Activated T-helper 17 cell treated with anti-CD3 and anti-CD28 coated beads, Interleukin-2, amount 50 U/mL, for 72 hours (primary cell): Measurements from ENCODE around the gene PDE4D. TPM values are rescaled to one million over a fixed set of nuclear protein-coding genes. Genes with fewer than 3 reads are reported as not detected.

ENCODE experiments used
- ATAC-seq: fragments of 150-1000 bp; cut with Tn5 transposase; replicated peaks from 2 replicates; pipeline ENCODE4 v1.10.0; 2021; ENCODE audit warnings: mild to moderate bottlenecking, moderate library complexity
- H3K27ac Mint-ChIP-seq: one replicate; pipeline ENCODE4 v1.8.0; 2022; ENCODE audit warnings: mixed read lengths
- H3K27me3 Mint-ChIP-seq: one replicate; pipeline ENCODE4 v1.8.0; 2022; ENCODE audit warnings: mixed read lengths
- H3K36me3 Mint-ChIP-seq: one replicate; pipeline ENCODE4 v1.8.0; 2022; ENCODE audit warnings: low read depth, mild to moderate bottlenecking, mixed read lengths
- H3K4me1 Mint-ChIP-seq: one replicate; pipeline ENCODE4 v1.8.0; 2022; ENCODE audit warnings: mixed read lengths
- H3K4me3 Mint-ChIP-seq: one replicate; pipeline ENCODE4 v1.8.0; 2022; ENCODE audit warnings: mild to moderate bottlenecking, mixed read lengths
- H3K9me3 Mint-ChIP-seq: one replicate; pipeline ENCODE4 v1.8.0; 2022; ENCODE audit warnings: mixed read lengths
- total RNA-seq, 2 donors: library from RNA; stranded (reverse); gene quantifications; one replicate each; pipeline ENCODE4 v1.2.3, GENCODE V29; 2022

PDE4D gene
- total RNA-seq, 2 donors from 2014 or later: 68.9 to 125 TPM

DNA sequence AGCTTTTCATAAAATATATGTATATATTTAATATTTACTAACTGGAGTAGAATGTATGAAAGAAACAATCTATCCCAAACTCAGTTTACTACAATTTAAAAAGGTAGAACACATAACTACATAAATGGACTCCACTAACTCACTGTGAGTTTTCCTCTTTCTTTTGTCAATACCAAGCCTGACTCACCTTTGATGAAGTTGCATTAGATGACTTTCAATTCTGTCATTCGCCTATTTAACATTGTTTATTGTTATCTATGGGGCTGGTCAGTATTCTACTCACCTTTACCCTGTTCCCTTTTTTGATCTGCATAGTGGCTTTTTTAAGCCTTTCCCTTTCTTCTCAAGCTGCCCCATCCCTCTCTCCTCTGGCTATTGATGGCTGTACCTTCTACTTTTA is 680.9 kb downstream of the PDE4D start:
- Mint-ChIP-seq H3K4me3 (no peak overlapping the region), H3K27ac (no peak overlapping the region), H3K9me3 (no peaks in the 10 kb centered on the region), H3K36me3 (no peaks in the 10 kb centered on the region), H3K4me1 (no peaks in the 10 kb centered on the region), H3K27me3 (peaks cover 33% of the 10 kb centered on the region)
- ATAC-seq: no peak

DNA sequence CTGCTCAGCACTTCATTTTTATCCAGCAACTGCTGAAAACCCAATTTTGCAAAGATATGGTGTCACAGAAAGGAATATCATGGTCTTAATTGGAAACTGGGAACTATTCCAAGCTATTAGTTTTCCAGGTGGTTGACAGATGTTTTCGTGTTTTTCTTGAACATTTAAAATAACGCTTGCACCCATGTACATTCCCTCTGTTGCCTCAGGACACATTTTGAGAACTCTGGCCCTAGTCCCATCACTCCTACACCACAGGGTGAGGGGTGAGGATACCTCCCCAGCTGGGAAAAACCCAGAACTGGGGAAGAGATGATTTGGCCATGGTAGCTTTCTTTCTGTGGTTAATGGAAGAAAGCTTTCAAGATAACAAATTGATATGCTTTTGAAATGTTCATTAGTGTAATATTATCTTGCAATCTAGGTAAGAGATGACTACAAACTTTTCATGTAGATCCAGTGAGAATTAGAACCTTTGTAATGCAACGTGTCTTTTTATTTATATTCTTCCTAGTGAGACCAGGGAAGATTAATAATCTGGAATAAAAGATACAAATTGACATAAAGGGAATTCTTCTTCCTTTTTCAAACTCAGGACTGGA is 683.7 kb downstream of the PDE4D start:
- Mint-ChIP-seq H3K9me3 (no peaks in the 10 kb centered on the region), H3K27me3 (peaks cover 24% of the 10 kb centered on the region), H3K4me1 (no peaks in the 10 kb centered on the region), H3K4me3 (no peak overlapping the region), H3K36me3 (no peaks in the 10 kb centered on the region), H3K27ac (no peak overlapping the region)
- no peak for ATAC-seq

DNA sequence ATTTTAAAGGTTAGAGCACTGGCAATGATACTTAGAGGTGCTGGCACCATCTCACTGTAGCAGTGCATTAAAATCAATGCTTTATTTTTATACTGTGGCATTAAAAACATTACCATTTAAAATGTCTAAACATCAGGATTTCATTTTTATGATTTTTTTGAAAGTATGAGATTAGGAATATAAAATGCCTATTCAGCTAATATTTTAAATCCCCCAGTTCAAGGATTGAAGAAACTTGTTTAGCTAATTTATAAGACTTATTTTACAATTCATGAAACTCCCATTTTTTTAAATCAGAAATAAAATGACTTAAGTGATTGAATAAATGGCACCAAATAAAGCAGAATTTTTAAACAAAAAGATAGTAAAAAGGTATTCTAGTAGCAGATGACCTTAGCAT is 685.1 kb downstream of the PDE4D start:
- no peak for ATAC-seq
- no peaks in the 10 kb centered on the region for H3K36me3 Mint-ChIP-seq

DNA sequence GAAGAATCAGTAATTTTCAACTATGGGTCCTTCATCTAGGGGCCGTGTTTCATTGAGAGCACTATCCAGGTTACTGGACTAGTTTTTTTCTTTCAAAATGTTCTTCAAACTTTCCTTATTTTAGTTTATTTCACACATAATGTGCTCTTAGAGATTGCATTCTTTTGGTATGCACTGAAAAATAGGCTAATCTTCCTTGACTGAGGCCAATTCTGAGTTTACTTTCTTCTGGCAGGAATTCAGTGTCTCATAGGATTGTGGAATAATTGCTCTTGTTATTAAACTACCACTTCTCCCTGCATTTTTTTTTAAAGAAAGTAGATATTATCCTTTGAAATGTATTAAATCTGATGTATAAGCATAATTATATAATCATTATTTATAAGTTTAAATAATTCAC is 686.1 kb downstream of the PDE4D start:
- H3K4me1 Mint-ChIP-seq: no peaks in the 10 kb centered on the region
- H3K4me3 Mint-ChIP-seq: no peak overlapping the region
- peaks cover 7% of the 10 kb centered on the region for H3K27me3 Mint-ChIP-seq
- no peaks in the 10 kb centered on the region for H3K9me3 Mint-ChIP-seq
- H3K36me3 Mint-ChIP-seq: no peaks in the 10 kb centered on the region
- no peak for ATAC-seq
- H3K27ac Mint-ChIP-seq: no peak overlapping the region

More for the DNA sequence above, 685.1 kb downstream of the PDE4D start:
- Mint-ChIP-seq H3K4me1 (no peaks in the 10 kb centered on the region), H3K9me3 (no peaks in the 10 kb centered on the region), H3K4me3 (no peak overlapping the region), H3K27ac (no peak overlapping the region), H3K27me3 (peaks cover 14% of the 10 kb centered on the region)

DNA sequence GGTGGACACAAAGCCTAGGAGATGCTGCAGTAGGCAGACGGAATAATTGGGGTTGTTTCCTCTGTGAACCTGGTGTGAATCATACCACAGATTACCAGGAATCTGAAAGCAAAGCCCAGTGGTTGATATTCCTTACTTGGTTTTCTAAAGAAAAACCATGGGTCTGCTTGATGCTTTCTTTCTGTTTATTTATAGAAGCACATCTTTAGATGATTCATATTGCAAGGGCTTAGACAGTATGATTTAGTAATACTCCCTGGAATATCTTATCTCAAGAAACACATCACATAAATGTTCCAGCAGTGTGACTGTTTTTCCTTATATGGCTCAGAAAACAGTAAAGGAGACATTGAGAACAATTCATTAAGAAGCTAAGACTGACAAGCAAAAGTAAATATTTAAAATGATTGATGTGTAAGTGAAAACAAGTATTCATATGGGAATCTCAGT is 687.4 kb downstream of the PDE4D start:
- Mint-ChIP-seq H3K4me1 (no peaks in the 10 kb centered on the region), H3K9me3 (no peaks in the 10 kb centered on the region), H3K36me3 (no peaks in the 10 kb centered on the region), H3K4me3 (no peak overlapping the region), H3K27me3 (peaks cover 7% of the 10 kb centered on the region), H3K27ac (no peak overlapping the region)
- ATAC-seq: peak; percentile 70

DNA sequence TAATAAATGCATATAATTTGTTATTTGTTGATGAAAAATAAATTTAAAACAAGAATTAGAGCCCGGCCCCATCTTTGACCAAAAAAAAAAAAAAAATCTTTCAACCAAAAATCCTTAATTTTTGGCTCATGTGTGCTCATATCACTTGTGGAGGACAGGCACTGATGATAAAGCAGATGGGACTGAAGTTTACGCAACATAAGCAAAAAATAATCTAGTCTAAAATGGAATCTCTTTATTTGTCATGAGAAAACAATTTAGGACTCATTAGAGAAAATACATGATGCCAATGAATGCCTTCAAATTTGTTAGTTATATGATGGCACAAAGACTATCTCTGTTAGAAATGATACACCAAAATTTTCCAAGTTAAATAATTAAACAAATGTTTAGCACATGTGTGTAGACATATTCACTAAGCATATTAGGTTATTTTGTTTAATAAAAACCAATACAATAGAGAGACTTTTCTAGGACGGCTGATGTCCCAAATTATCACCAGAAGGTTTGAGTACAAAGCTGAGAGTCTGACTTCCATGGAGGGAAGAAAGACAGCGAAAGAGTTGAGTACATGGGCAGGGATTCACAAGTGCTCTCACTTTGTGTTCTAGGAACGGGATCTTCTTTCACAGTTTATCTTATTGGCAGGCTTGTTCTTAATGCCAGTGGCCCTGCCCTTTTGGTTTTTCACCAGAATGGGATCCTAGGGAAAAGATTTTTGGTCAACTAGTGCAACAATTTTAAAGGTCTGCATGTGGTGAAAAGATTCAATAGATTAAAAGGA is 689.2 kb downstream of the PDE4D start:
- Mint-ChIP-seq H3K36me3 (no peaks in the 10 kb centered on the region), H3K9me3 (no peaks in the 10 kb centered on the region), H3K27me3 (peaks cover 7% of the 10 kb centered on the region), H3K4me3 (no peak overlapping the region), H3K4me1 (no peaks in the 10 kb centered on the region), H3K27ac (no peak overlapping the region)
- no peak for ATAC-seq

DNA sequence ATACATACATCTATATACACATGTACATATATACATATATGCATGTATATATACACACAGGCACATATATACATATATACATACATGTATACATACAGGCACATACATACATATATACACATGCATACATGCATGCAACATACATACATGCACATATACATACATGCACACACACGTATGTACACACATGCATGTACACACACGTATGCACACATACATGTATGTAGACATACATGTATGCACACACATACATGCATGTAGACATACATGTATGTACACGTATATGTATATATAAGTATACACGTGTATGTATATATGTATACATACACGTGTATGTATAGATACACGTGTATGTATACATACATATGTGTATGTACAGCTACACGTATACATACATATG is 693.7 kb downstream of the PDE4D start:
- Mint-ChIP-seq H3K36me3 (no peaks in the 10 kb centered on the region), H3K27me3 (peaks cover 5% of the 10 kb centered on the region), H3K9me3 (no peaks in the 10 kb centered on the region), H3K27ac (no peak overlapping the region), H3K4me1 (no peaks in the 10 kb centered on the region), H3K4me3 (no peak overlapping the region)
- ATAC-seq: no peak

DNA sequence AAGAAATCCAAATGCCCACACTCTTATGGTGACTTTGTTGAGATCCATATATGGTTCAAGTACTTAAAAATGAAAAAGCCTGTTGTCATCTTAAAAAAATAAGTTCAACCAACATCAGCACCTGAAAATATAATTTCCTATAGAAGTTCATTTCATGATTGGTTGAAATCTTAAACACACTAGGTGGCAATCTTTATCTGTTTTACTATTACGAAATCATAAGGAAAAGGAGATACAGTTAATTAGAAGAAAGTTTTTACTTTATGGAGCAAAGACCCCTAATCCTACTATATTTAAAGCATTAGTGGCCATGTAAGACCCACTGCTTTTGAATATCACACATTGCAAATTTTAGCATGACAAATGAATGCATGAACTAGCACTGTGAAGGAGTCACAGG is 694.7 kb downstream of the PDE4D start:
- Mint-ChIP-seq H3K36me3 (no peaks in the 10 kb centered on the region), H3K9me3 (no peaks in the 10 kb centered on the region), H3K4me1 (no peaks in the 10 kb centered on the region), H3K27ac (peak overlapping the region; percentile 8), H3K27me3 (peaks cover 9% of the 10 kb centered on the region), H3K4me3 (no peak overlapping the region)
- peak; percentile 47 for ATAC-seq

DNA sequence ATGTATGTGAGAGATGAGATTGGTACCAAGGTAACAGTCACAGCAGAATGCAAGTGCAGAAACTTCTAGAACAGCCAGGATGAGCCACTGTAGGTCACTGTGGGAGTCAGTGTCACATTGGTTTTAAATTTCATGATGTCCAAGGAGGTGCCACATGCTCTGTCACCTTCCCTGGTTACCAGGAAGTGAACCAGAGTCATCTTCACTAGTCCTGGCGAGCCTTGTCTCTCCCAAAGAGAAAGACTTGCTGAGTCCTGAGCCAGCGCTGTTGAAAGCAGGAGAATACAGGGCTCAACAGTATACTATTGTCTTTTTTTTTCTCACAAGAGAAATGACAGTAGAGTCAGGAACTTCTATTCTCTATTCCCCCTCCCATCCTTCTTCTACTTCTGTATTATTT is 695.2 kb downstream of the PDE4D start:
- no peaks in the 10 kb centered on the region for H3K36me3 Mint-ChIP-seq
- peaks cover 5% of the 10 kb centered on the region for H3K27me3 Mint-ChIP-seq
- peak; percentile 49 for ATAC-seq
- no peak overlapping the region for H3K4me3 Mint-ChIP-seq
- no peaks in the 10 kb centered on the region for H3K9me3 Mint-ChIP-seq
- no peaks in the 10 kb centered on the region for H3K4me1 Mint-ChIP-seq
- peak overlapping the region; percentile 8 for H3K27ac Mint-ChIP-seq

DNA sequence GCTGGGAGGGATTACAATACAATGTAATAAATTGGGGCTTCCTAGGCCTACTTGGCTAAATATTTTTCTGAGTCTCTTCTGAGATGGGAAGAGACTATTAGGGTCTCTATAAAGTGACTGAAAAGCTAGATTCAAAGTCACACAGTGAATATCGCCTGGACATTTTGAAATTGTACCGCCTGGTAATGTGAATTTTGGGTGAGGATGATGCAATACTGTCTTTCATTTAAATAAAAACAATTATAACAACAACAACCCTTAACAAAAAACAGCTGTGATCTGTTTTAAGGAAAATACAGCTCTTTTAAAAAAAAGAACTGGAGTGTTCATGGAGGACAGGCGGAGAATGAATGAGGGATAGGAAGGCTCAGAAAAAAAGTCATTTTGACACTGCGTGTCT is 695.6 kb downstream of the PDE4D start:
- Mint-ChIP-seq H3K27ac (no peak overlapping the region), H3K9me3 (no peaks in the 10 kb centered on the region), H3K27me3 (peaks cover 4% of the 10 kb centered on the region), H3K4me1 (no peaks in the 10 kb centered on the region), H3K4me3 (no peak overlapping the region), H3K36me3 (no peaks in the 10 kb centered on the region)
- ATAC-seq: no peak

DNA sequence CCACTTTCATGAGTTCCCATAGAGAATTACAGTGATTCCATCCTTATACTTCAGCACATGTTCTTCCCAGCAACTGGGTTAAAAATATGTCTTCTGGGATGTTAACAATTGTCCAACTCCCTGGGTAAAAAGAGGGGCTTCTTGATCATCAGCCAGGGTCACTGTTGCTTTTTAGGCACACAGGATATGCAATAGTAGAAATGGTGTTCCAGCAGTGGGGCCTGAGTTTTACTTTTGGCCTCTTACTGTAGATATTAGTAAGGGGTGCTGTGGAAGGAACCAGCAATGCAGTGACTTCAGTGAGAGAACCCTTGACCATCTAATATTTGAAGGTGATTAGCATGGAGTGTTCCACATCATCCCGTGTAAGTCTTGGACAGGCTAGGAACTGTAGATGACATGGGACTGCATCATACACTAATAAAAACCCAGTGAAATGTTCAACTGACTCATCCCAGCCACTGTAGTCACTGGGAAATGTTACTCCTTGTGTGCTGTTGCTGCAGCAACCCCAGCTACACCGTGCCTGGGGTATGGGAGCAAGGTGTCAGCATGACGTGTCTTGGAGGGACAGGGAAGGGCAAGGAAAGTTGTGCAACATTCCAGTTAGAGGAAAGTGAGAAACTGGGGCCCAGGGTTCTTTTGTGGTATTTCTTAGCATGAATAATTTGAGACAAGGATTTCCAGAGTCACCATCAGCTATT is 699.8 kb downstream of the PDE4D start:
- Mint-ChIP-seq H3K27me3 (peaks cover 12% of the 10 kb centered on the region), H3K4me1 (no peaks in the 10 kb centered on the region), H3K36me3 (no peaks in the 10 kb centered on the region), H3K9me3 (no peaks in the 10 kb centered on the region), H3K4me3 (no peak overlapping the region), H3K27ac (no peak overlapping the region)
- peak; percentile 47 for ATAC-seq

DNA sequence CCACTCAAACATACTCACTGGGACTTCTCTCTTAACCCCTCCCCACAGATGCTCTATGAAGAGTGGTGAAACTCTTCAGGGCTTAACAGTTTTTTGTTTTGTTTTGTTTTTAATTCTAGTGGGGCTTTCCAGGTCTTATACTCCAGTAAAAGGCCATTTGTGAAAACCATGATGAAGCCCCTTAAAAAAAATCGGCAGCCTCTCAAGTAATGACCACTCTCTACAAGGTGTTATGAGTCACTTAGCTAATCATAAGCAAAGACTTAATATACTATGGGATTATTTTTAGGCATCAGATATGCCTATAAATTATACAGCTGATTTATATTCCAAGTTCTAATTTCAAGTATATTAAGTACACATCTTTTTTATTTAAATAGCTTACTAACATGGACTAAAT is 702.8 kb downstream of the PDE4D start:
- H3K27me3 Mint-ChIP-seq: peaks cover 20% of the 10 kb centered on the region
- H3K4me1 Mint-ChIP-seq: peaks cover 5% of the 10 kb centered on the region
- no peak for ATAC-seq
- H3K36me3 Mint-ChIP-seq: no peaks in the 10 kb centered on the region
- H3K9me3 Mint-ChIP-seq: no peaks in the 10 kb centered on the region
- H3K27ac Mint-ChIP-seq: no peak overlapping the region
- H3K4me3 Mint-ChIP-seq: no peak overlapping the region

DNA sequence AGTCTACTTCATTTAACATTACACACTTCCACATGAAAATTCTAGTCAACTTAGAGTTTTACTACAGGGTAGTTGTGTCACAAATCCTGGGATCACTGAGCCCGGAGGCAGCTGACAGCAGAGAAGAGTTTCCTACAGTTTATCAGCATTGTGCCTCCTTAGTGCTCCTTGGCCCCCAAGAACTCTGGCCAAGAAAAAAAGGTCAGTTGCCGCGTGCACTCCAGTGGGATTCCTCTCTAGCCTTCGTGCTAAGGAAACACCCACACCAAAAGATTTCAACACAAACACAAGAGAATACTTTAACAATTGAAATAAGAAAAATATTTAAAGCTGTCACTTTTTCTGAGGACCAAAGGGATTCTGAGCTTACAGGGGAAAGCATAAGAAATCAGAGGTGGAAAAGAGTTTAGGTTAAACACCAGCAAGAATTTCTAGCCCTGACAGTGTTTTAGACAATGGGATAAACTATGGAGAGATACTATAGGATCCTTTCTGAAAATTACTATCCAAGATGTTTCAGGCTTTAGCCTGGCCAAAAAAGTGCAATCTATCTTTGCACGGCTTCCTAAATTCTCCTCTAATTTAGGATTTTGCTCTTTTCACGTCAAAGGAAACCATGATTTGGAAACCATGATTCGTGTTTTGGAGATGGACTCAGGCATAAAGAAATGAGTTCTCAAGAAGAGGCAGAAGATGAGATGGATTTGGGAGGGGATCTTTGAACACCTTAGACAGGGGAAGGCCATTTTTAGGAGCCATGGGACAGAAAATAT is 703.9 kb downstream of the PDE4D start:
- H3K36me3 Mint-ChIP-seq: no peaks in the 10 kb centered on the region
- H3K27ac Mint-ChIP-seq: no peak overlapping the region
- no peaks in the 10 kb centered on the region for H3K9me3 Mint-ChIP-seq
- H3K4me3 Mint-ChIP-seq: no peak overlapping the region
- H3K27me3 Mint-ChIP-seq: peaks cover 23% of the 10 kb centered on the region
- peaks cover 5% of the 10 kb centered on the region for H3K4me1 Mint-ChIP-seq
- no peak for ATAC-seq

DNA sequence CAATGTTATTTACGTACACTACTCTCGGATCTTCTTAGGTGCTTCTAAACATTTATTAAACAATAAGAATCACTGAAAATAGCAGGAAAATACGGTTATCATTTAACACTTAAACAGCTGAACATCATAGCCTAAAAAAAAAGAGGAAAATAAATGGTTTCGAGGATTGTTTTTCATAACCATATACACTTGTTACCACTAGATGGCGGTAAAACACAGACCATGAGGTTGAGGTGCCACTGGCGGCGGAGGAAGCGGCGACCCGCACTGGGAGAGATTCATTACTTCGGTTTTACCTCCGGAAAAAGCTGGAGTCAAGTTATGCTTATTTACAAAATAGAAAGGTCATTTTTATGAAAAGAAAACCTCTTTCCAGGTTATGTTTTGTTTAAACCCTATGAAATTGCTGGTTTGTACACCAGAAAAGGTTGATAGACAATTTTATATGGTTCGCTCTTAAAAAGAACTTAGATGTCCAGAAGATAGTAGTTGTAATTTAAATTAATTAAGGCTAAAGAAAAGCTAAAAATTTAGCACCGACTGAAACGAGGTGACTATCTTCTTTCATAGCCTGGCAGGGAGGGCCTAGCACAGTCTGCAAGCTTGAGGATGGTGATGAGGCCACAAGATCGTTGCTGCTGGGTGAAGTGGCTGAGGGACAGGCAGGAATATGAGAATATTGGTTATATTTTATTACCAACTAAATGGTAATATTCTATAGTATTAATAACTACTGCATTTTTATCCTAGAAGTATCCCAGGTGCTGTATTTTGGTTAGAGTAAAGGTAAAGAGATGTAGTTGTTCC is 704.9 kb downstream of the PDE4D start:
- Mint-ChIP-seq H3K36me3 (no peaks in the 10 kb centered on the region), H3K4me1 (peaks cover 5% of the 10 kb centered on the region), H3K27me3 (peaks cover 24% of the 10 kb centered on the region), H3K4me3 (no peak overlapping the region), H3K27ac (no peak overlapping the region), H3K9me3 (no peaks in the 10 kb centered on the region)
- peak; percentile 70 for ATAC-seq
